GM21526 (cell line): ENCODE data around the gene RFTN2.
"Not testable (repeated sequence)": the region's sequence is repeated elsewhere in the genome, so short reads cannot be mapped to it uniquely, and the experiment has no call there.

Source experiments
- ATAC-seq: cut with Tn5 transposase; IDR thresholded peaks from one replicate; pipeline ENCODE4 v1.9.1; 2021; ENCODE audit warnings: moderate library complexity; ENCODE audit not compliant: unreplicated experiment, low FRiP score

RFTN2 gene

GRCh38 chr2:197556456-197556855 lies 118.9 kb downstream of the RFTN2 start:
- no peak for ATAC-seq

- no peak for ATAC-seq
Measured at GRCh38 chr2:197555467-197555866, 119.9 kb downstream of the RFTN2 start.

GRCh38 chr2:197551260-197551659 lies 124.1 kb downstream of the RFTN2 start:
- ATAC-seq = not testable (repeated sequence)

- no peak for ATAC-seq
Measured at GRCh38 chr2:197548582-197548981, 126.8 kb downstream of the RFTN2 start.

GRCh38 chr2:197547163-197547900 lies 128.1 kb downstream of the RFTN2 start:
- ATAC-seq = no peak

GRCh38 chr2:197543206-197543605 lies 132.2 kb downstream of the RFTN2 start:
- ATAC-seq = no peak

GRCh38 chr2:197539734-197540133 lies 135.7 kb downstream of the RFTN2 start:
- no peak for ATAC-seq

- no peak for ATAC-seq
Measured at GRCh38 chr2:197538412-197538811, 137.0 kb downstream of the RFTN2 start.
